ENCODE results near the gene ABLIM1. TPM values are rescaled to one million over a fixed set of nuclear protein-coding genes. Genes with fewer than 3 reads are reported as not detected.

Gene ABLIM1
- total RNA-seq, 1 experiment from 2014 or later = 10.4 TPM

- Histone ChIP-seq H3K9me3 (replicated peaks) (no peaks in the 10 kb centered on the region), H3K4me1 (replicated peaks) (no peaks in the 10 kb centered on the region), H3K27me3 (replicated peaks) (no peaks in the 10 kb centered on the region), H3K36me3 (no peaks in the 10 kb centered on the region), H3K27ac (no peak overlapping the region), H3K4me3 (no peak overlapping the region)
- no peak for DNase-seq (ENCODE audit: low read depth in 1 of 2, low spot score in 2 of 2)
Measured at GRCh38 chr10:114412907-114413797, 244.9 kb downstream of the ABLIM1 start.

GRCh38 chr10:114408968-114409444, 249.1 kb downstream of the ABLIM1 start:
- Histone ChIP-seq H3K27ac (no peak overlapping the region), H3K4me1 (replicated peaks) (peaks cover 9% of the 10 kb centered on the region), H3K4me3 (no peak overlapping the region), H3K9me3 (replicated peaks) (no peaks in the 10 kb centered on the region), H3K27me3 (replicated peaks) (peaks cover 13% of the 10 kb centered on the region), H3K36me3 (no peaks in the 10 kb centered on the region)
- DNase-seq (ENCODE audit: low read depth in 1 of 2, low spot score in 2 of 2) = no peak

DNA sequence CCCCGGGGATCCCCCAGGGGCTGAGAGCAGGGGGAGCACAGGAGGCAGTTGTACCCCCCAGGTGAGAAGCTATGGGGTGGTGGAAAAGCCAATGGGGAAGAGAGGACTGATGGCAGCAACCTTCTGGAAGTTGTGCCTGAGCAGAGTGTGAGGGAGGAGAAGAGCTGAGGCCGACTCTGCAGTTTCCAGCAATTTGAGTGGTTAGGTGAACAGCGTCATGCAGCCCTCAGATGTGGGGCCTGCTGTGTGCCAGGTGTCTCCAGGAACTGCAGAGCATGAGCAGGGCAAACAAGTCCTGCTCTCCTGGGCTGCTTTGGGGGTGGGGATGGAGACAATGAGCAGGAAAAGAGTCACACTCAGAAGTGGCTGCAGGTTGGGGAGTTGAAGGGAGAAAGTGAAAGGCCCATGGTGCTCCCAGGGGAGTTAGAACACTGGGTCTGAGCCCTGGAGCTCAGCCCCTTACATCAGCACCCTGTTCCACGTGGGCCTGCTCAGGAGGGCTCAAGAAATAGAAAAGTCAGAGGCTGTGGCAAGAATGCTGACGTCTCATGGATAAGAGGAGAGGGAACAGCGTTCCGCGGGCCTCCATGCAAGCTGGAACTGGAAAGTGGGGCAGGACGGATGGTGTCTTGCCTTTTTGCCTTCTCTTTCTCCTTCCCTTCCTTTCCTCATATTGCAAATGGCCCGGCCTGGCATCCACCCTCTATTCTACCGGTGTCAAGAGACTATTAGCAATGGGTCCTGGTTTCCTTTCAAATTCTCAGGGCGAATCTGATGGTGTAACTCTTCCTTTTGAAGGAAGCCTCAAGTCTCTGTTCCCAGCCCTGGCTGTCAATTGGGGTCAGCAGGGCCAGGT, 249.7 kb downstream of the ABLIM1 start:
- Histone ChIP-seq H3K9me3 (replicated peaks) (no peaks in the 10 kb centered on the region), H3K4me3 (no peak overlapping the region), H3K4me1 (replicated peaks) (peaks cover 15% of the 10 kb centered on the region), H3K27ac (no peak overlapping the region), H3K36me3 (no peaks in the 10 kb centered on the region), H3K27me3 (replicated peaks) (peaks cover 20% of the 10 kb centered on the region)
- no peak for DNase-seq (ENCODE audit: low read depth in 1 of 2, low spot score in 2 of 2)

GRCh38 chr10:114406455-114406854, 251.6 kb downstream of the ABLIM1 start:
- H3K4me3 ChIP-seq = no peak overlapping the region
- DNase-seq (ENCODE audit: low read depth in 1 of 2, low spot score in 2 of 2) = no peak
- H3K9me3 ChIP-seq (replicated peaks) = no peaks in the 10 kb centered on the region
- H3K27me3 ChIP-seq (replicated peaks) = peaks cover 28% of the 10 kb centered on the region
- no peak overlapping the region for H3K27ac ChIP-seq
- peaks cover 17% of the 10 kb centered on the region for H3K4me1 ChIP-seq (replicated peaks)
- no peaks in the 10 kb centered on the region for H3K36me3 ChIP-seq

DNA sequence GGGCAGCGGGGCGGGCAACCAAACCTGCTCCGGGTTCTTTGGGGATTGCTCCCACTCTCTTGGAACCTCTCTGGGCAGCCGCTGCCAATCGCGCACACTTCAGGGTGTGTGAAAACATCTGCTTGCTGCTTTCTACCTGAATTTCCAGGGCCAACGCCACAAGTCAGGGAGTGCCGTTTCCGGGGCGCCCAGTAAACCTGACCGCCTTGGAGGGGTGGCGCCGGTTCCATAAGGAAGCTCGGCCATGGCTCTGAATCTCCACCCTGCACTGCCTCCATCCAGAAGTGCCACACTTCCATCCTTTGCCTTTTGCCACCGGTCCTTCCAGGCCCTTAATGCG, 253.1 kb downstream of the ABLIM1 start:
- Histone ChIP-seq H3K27ac (no peak overlapping the region), H3K4me1 (replicated peaks) (peaks cover 17% of the 10 kb centered on the region), H3K27me3 (replicated peaks) (peaks cover 28% of the 10 kb centered on the region), H3K4me3 (no peak overlapping the region), H3K9me3 (replicated peaks) (no peaks in the 10 kb centered on the region), H3K36me3 (no peaks in the 10 kb centered on the region)
- DNase-seq (ENCODE audit: low read depth in 1 of 2, low spot score in 2 of 2) = no peak

DNA sequence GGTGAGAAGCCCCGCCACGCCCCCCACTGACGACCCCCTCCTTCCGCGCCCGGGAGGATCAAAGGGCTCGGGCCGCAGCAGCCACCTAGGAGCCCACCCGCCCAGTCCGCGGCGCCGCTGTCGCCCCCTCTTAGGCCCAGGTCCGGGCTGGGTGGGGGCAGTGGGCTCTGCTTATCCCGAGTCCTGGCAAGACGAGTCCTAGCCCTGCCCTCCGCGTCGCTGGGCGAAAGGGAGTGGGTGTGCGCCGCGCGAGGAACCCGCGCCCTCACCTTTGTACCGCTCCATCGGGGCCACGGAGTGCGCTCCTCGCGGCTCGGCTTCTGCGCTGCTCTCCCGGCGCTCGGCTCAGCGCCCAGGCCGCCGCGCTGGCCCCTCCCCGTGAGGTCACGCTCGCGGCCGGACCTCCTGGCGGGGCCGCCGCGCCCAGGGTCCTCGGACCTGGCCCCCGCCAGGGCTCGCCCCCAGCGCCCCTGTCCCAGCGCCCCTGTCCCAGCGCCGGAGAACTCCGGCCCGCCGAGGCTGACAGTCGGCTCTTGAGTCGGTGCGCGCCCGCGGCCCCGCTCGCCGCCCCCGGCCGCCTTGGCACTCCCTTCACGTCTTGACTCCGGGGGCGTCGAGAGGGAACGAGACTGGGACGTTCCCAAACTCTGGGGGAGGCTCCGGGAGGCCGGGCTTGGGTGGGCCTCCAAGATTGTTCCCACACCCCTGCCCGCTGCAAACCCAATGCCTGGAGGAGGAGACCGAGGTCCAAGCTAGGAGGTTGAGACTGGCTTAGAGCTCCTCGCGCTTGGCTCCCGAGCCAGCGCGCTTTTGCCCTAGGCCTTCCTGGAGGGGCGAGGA, 253.7 kb downstream of the ABLIM1 start, which contains the start of gene AFAP1L2:
AFAP1L2 (minus strand) TSS at position 332 of the 840 bp plus-strand sequence; CDS start at position 285, 47 bp downstream.
- Histone ChIP-seq H3K36me3 (no peaks in the 10 kb centered on the region), H3K4me3 (peak within 1 kb of the TSS; percentile 44), H3K4me1 (replicated peaks) (peaks cover 20% of the 10 kb centered on the region), H3K27ac (no peak within 1 kb of the TSS), H3K9me3 (replicated peaks) (no peaks in the 10 kb centered on the region), H3K27me3 (replicated peaks) (peaks cover 28% of the 10 kb centered on the region)
- DNase-seq (ENCODE audit: low read depth in 1 of 2, low spot score in 2 of 2) = no peak

DNA sequence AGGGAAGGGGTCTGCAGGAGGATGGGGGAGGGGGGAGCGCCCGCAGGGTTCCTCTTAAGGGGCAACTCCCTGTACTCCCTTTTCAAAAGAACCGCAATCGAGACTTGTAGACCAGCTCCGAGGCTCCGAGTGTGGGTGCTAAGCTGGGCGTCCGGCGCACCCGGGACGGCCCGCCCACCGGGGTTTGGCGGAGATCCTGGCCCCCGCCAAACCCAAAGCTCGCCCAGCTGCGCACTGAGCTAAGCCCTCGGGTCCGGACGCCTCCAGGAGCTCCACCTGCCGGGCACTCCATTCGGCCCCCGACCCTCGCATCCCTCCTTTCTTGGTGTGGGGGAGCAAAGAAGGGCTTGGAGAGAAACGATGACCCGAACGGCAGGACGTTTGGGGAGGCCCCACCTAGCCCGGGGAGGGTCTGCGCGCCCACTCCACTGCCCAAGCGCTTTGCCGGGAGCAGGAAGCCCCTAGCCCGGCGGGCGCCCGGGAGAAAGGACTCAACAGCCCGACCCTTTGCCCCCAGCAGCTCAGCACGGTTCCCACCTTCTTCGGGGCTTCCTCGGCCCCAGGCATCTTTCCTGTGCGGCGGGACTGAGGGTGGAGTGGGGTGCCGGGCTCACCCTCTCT, 254.4 kb downstream of the ABLIM1 start:
- peak in 1 of 2 experiments; percentile 25 for DNase-seq (ENCODE audit: low read depth in 1 of 2, low spot score in 2 of 2)
- no peaks in the 10 kb centered on the region for H3K9me3 ChIP-seq (replicated peaks)
- no peaks in the 10 kb centered on the region for H3K36me3 ChIP-seq
- H3K4me3 ChIP-seq = peak overlapping the region; percentile 44
- no peak overlapping the region for H3K27ac ChIP-seq
- peaks cover 28% of the 10 kb centered on the region for H3K27me3 ChIP-seq (replicated peaks)
- peaks cover 20% of the 10 kb centered on the region for H3K4me1 ChIP-seq (replicated peaks)

GRCh38 chr10:114402871-114403540, 255.1 kb downstream of the ABLIM1 start:
- no peaks in the 10 kb centered on the region for H3K36me3 ChIP-seq
- H3K9me3 ChIP-seq (replicated peaks) = no peaks in the 10 kb centered on the region
- no peak overlapping the region for H3K27ac ChIP-seq
- H3K4me1 ChIP-seq (replicated peaks) = peaks cover 20% of the 10 kb centered on the region
- peak overlapping the region; percentile 44 for H3K4me3 ChIP-seq
- peaks cover 28% of the 10 kb centered on the region for H3K27me3 ChIP-seq (replicated peaks)
- DNase-seq (ENCODE audit: low read depth in 1 of 2, low spot score in 2 of 2) = no peak

DNA sequence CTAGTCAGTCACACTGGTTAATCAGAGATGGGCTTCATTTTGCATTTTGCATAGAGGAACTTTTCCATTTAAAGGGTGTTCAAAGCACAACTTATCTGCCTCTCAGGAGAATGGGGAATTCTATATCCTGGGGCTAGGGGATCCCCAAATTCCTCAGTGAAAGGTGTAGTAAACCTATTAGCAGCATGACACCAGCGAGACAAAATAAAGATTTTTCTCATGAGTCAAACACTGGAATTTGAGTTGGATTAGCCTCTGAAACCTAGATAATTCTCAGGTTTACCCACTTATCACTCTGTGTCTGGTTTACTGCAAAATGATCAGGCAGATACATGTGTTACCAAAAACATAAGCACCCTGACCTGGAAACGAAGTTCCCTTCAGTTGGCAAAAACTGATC, 255.8 kb downstream of the ABLIM1 start:
- peaks cover 27% of the 10 kb centered on the region for H3K4me1 ChIP-seq (replicated peaks)
- H3K27me3 ChIP-seq (replicated peaks) = peaks cover 28% of the 10 kb centered on the region
- no peak for DNase-seq (ENCODE audit: low read depth in 1 of 2, low spot score in 2 of 2)
- no peak overlapping the region for H3K27ac ChIP-seq
- H3K4me3 ChIP-seq = no peak overlapping the region
- no peaks in the 10 kb centered on the region for H3K36me3 ChIP-seq
- no peaks in the 10 kb centered on the region for H3K9me3 ChIP-seq (replicated peaks)

DNA sequence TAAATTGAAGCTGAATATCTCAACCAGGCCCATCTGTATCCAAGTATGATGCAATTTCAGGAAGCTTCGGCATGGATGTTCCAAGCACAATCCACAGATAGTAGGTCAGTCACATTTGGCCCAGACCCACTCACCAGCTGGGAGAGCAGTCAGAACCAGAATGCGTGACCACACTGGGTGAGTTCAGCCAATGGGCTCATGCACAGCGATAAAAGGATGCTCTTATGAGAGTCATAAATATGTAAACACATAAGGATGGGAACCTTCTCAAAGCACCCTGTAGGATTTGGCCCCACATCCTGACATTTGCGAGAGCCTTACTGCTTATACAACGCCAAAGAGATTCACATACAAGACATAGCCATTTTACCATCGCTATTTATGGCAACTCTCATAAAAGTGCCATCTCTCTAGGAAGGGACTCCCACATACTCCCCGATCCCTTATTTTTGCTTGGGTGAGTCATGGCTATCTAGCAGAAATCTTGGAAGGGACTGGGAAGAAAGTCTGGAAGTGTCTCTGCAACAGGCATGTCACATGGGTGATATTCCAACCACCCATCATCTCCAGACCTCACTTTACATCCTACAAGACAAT, 256.8 kb downstream of the ABLIM1 start:
- no peaks in the 10 kb centered on the region for H3K36me3 ChIP-seq
- no peak overlapping the region for H3K27ac ChIP-seq
- H3K9me3 ChIP-seq (replicated peaks) = no peaks in the 10 kb centered on the region
- peaks cover 27% of the 10 kb centered on the region for H3K4me1 ChIP-seq (replicated peaks)
- no peak overlapping the region for H3K4me3 ChIP-seq
- peaks cover 28% of the 10 kb centered on the region for H3K27me3 ChIP-seq (replicated peaks)
- no peak for DNase-seq (ENCODE audit: low read depth in 1 of 2, low spot score in 2 of 2)

DNA sequence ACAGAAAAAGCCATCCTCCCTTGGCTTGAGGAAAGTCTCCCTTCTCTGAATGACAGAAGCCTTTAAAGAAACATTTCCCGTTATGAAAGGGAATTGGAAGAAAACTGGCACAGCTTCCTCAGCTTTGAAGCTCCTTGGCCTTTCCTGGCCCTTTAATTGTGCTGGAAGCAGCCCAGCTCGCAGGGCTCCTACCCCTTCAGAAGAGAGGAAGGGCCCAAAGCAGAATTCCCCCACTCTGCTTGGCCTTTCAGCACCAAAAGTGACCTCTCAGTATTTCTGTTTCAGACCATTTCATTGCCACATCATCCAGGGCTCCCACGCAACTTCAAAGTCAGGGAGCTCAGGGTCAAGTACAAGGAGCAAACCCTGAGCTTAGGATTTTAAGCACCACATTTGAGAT, 258.0 kb downstream of the ABLIM1 start:
- DNase-seq (ENCODE audit: low read depth in 1 of 2, low spot score in 2 of 2) = no peak
- Histone ChIP-seq H3K27me3 (replicated peaks) (peaks cover 26% of the 10 kb centered on the region), H3K27ac (no peak overlapping the region)

GRCh38 chr10:114399576-114399975, 258.5 kb downstream of the ABLIM1 start:
- no peak for DNase-seq (ENCODE audit: low read depth in 1 of 2, low spot score in 2 of 2)
- Histone ChIP-seq H3K27me3 (replicated peaks) (peaks cover 20% of the 10 kb centered on the region), H3K36me3 (no peaks in the 10 kb centered on the region), H3K9me3 (replicated peaks) (no peaks in the 10 kb centered on the region), H3K4me3 (no peak overlapping the region), H3K27ac (no peak overlapping the region), H3K4me1 (replicated peaks) (peaks cover 24% of the 10 kb centered on the region)

More for the DNA sequence above, 258.0 kb downstream of the ABLIM1 start:
- H3K9me3 ChIP-seq (replicated peaks) = no peaks in the 10 kb centered on the region
- peaks cover 27% of the 10 kb centered on the region for H3K4me1 ChIP-seq (replicated peaks)
- no peak overlapping the region for H3K4me3 ChIP-seq
- no peaks in the 10 kb centered on the region for H3K36me3 ChIP-seq
